ENCODE results near the gene KDM2B.
"Not testable (repeated sequence)": the region's sequence is repeated elsewhere in the genome, so short reads cannot be mapped to it uniquely, and the experiment has no call there.

KDM2B gene

GRCh38 chr12:121507984-121508383 lies 72.8 kb downstream of the KDM2B start:
- DNase-seq (ENCODE audit: low read depth in 1 of 2, low spot score in 1 of 2): no peak

GRCh38 chr12:121507245-121507644 lies 73.6 kb downstream of the KDM2B start:
- no peak for DNase-seq (ENCODE audit: low read depth in 1 of 2, low spot score in 1 of 2)

GRCh38 chr12:121505513-121505912 lies 75.3 kb downstream of the KDM2B start:
- no peak for DNase-seq (ENCODE audit: low read depth in 1 of 2, low spot score in 1 of 2)

- no peak for DNase-seq (ENCODE audit: low read depth in 1 of 2, low spot score in 1 of 2)
Observed at GRCh38 chr12:121504505-121504904, 76.3 kb downstream of the KDM2B start.

- no peak for DNase-seq (ENCODE audit: low read depth in 1 of 2, low spot score in 1 of 2)
Observed at GRCh38 chr12:121503395-121503794, 77.4 kb downstream of the KDM2B start.

- no peak for DNase-seq (ENCODE audit: low read depth in 1 of 2, low spot score in 1 of 2)
Observed at GRCh38 chr12:121501946-121502345, 78.9 kb downstream of the KDM2B start.

GRCh38 chr12:121499929-121500793 lies 80.7 kb downstream of the KDM2B start:
- peak; percentile 55 to 67 for DNase-seq (ENCODE audit: low read depth in 1 of 2, low spot score in 1 of 2)

- no peak for DNase-seq (ENCODE audit: low read depth in 1 of 2, low spot score in 1 of 2)
Observed at GRCh38 chr12:121495746-121496145, 85.1 kb downstream of the KDM2B start.

GRCh38 chr12:121494093-121494787 lies 86.6 kb downstream of the KDM2B start:
- peak; percentile 33 to 49 for DNase-seq (ENCODE audit: low read depth in 1 of 2, low spot score in 1 of 2)

GRCh38 chr12:121490401-121491281 lies 90.2 kb downstream of the KDM2B start:
- no peak for DNase-seq (ENCODE audit: low read depth in 1 of 2, low spot score in 1 of 2)

GRCh38 chr12:121489874-121490273 lies 90.9 kb downstream of the KDM2B start:
- no peak for DNase-seq (ENCODE audit: low read depth in 1 of 2, low spot score in 1 of 2)

- no peak for DNase-seq (ENCODE audit: low read depth in 1 of 2, low spot score in 1 of 2)
Observed at GRCh38 chr12:121484967-121485366, 95.9 kb downstream of the KDM2B start.

- DNase-seq (ENCODE audit: low read depth in 1 of 2, low spot score in 1 of 2): not testable (repeated sequence)
Observed at GRCh38 chr12:121484564-121484963, 96.3 kb downstream of the KDM2B start.

- no peak for DNase-seq (ENCODE audit: low read depth in 1 of 2, low spot score in 1 of 2)
Observed at GRCh38 chr12:121483949-121484348, 96.9 kb downstream of the KDM2B start.

GRCh38 chr12:121476477-121476876 lies 104.3 kb downstream of the KDM2B start:
- DNase-seq (ENCODE audit: low read depth in 1 of 2, low spot score in 1 of 2): no peak

- DNase-seq (ENCODE audit: low read depth in 1 of 2, low spot score in 1 of 2): no peak
Observed at GRCh38 chr12:121475279-121475678, 105.5 kb downstream of the KDM2B start.

GRCh38 chr12:121472150-121472905 lies 108.5 kb downstream of the KDM2B start:
- no peak for DNase-seq (ENCODE audit: low read depth in 1 of 2, low spot score in 1 of 2)

GRCh38 chr12:121470751-121471150 lies 110.1 kb downstream of the KDM2B start:
- no peak for DNase-seq (ENCODE audit: low read depth in 1 of 2, low spot score in 1 of 2)

GRCh38 chr12:121468499-121468801 lies 112.4 kb downstream of the KDM2B start:
- no peak for DNase-seq (ENCODE audit: low read depth in 1 of 2, low spot score in 1 of 2)

GRCh38 chr12:121467638-121468498 lies 113.0 kb downstream of the KDM2B start:
- no peak for DNase-seq (ENCODE audit: low read depth in 1 of 2, low spot score in 1 of 2)

Measured in stimulated activated CD4-positive, alpha-beta T cell treated with anti-CD3 and anti-CD28 coated beads, Interleukin-15, amount 100 ng/mL, for 1 hour (primary cell).